SW 1271 (cell line): ENCODE results near the gene PIK3R6.

Experiments
- DNase-seq, 2 experiments: peaks; one replicate each; lab custom pipeline; 2025; lab: John Stamatoyannopoulos, UW

The PIK3R6 gene

DNA sequence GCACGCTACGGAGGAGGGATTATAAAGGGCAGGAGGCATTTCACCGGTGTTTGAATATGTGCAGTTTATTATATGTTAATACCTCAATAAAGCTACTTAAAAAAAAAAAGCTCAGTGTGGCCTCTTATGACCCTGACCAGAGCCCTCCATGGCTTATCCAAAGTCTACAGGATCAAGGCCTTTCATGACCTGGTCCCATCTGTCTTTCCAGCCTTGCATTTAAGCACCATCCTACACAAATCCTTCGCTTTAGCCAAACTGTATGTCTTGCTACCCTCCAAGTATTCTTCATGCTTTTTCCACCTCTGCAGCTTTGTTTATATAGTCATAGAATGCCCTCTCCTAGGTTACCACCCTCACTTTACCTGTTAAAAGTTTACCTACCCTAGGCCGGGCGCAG lies 74.8 kb downstream of the PIK3R6 start:
- DNase-seq, result no peak

GRCh38 chr17:8791910-8792270 lies 75.6 kb downstream of the PIK3R6 start:
- no peak for DNase-seq

- no peak for DNase-seq
Measured at GRCh38 chr17:8791248-8791909, 76.1 kb downstream of the PIK3R6 start.

DNA sequence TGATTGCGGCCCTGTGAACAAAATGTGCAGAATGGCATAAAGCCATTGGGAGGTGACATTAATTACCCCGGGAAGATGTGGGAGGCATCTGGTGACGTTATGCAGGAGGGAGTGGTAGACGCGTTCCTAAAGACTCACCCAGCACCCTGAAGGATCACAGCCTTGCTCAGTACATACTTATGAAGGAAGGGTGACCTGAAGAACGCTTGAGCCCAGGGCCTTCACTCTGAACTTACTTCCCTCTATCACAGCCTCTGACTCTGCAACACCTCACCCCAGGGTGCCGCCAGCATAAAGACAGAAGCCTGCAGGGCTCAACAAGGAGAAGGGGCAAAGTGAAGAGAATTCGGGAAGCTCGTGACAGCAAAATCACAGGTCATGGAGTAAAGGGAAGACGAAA lies 77.7 kb downstream of the PIK3R6 start:
- DNase-seq, result no peak

GRCh38 chr17:8788998-8789397 lies 78.5 kb downstream of the PIK3R6 start:
- no peak for DNase-seq

GRCh38 chr17:8785547-8786413 lies 81.7 kb downstream of the PIK3R6 start:
- peak; percentile 32 to 52 for DNase-seq

DNA sequence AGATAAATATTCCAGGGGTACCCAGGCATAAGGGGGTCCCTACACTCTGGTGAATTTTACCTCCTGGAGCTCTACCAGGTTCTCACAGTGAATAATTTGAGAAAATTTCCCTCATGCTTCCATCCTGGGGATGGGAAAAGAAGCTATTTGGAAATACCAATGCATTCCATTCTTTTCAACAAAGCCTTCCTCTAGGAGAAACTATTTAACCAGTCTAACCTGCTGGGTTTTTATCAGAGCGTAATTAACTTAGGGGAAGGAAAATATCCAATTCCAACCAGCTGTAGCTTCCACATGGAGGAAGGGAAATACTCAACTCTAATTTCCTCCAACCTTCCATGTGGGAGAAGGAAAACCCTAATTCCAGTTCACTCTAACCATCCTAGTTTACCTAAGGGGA lies 85.3 kb downstream of the PIK3R6 start:
- no peak for DNase-seq

DNA sequence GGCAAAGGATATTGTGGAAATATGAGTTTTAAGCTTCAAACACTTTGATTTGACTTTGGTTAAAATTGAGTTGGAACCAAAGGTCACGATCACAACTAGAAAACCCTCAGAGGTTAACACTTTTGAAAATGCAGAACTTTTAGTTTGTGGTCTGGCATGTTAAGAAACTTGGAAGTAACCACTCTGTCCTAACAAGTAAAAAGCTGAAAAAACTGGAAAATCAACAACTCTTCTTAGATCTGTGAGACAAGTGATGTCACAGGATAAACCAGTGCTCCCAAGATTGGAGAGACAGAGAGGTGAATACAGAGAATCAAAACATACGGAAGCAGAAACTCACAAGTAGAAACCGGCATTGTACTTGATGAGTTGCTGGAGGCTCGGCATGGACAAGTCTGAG lies 85.7 kb downstream of the PIK3R6 start:
- DNase-seq, result no peak

DNA sequence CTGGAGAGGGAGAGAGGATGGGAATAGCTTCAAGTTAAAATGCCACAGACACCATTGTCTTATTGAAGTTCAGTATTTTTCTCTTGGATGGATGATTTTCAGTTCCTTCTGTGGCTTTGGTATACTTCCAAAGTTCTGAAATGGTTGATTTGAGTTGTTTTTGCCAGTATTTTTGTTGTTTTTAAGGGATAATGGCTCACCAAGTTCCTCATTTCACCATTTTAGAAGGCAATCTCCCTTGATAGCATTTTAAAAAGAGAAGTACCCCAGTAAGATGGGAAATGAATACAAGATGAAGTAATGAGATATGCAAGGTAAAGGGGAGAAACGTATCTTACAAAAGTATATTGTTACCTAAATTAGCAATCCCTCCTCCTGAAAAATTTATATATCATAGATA lies 90.6 kb downstream of the PIK3R6 start:
- DNase-seq, result no peak

- DNase-seq, result no peak
Measured at GRCh38 chr17:8776248-8776647, 91.2 kb downstream of the PIK3R6 start.

DNA sequence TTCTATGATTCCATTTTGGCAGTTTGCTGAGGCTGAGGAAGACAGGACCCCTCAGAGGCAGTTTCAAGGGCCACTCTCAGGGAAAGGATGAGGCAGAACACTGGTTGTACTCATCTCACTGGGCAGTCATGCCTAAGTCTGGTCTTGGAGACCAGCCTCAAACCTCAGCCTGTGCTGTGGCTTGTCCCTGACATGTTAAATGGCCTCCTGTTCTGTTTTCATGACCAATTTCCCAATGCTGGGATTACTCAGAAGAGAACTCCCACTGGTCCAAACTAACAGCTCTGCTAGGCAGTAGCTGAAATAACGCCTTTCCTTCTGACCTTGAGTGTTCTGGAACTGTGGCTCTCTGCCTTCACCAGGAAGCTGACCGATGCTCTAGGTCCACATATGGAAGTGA lies 100.7 kb downstream of the PIK3R6 start:
- DNase-seq, result no peak

- DNase-seq, result no peak
Measured at GRCh38 chr17:8762012-8762411, 105.5 kb downstream of the PIK3R6 start.

GRCh38 chr17:8758137-8758596 lies 109.3 kb downstream of the PIK3R6 start, which contains the start of gene SPDYE4:
TSS of gene SPDYE4 (minus strand) at chr17:8758546. CDS start at chr17:8758382, 164 bp downstream.
- no peak for DNase-seq

- no peak for DNase-seq
Measured at GRCh38 chr17:8757189-8757588, 110.3 kb downstream of the PIK3R6 start.

- DNase-seq, result no peak
Measured at GRCh38 chr17:8755590-8756255, 111.8 kb downstream of the PIK3R6 start.

DNA sequence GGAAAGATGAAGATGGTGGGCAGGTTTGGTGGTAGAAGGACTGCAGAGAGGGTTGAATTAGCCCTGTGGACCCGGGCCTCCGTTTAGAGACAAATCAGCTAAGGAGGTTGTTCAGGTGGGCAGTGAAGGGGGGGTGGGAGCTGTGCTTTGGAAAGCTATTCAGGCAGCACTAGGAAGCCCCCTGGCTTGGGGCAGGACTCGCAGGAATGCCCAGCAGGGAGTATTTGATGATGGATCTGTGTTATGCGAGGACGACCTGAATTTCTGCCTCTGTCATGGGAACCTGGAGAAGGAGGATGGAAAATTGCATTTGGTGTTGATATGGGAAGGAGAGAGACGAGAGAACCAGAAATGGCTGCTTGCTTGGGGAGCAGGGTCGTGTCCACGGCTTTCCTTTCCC lies 112.6 kb downstream of the PIK3R6 start:
- no peak for DNase-seq

DNA sequence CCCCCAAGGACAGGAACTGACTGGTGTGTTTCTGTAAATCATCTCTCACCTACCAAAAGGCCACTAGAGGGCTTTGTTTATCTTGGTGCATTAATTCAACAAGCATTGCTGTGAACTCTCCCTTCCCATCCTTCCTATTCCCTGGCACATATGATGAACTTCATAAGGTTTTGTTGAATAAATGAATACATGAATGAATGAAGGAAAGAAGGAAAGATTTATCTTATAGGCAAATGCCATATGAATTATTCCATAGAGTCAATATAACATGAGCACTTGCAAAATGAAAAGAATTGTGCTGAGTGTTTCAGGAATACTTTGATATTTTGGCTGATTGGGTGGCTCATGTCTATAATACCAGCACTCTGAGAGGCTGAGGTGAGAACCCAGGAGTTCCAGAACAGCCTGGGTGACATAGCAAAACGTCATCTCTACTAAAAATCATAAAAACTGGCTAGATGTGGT lies 113.5 kb downstream of the PIK3R6 start:
- peak in 1 of 2 experiments; percentile 18 for DNase-seq

GRCh38 chr17:8753136-8753975 lies 114.1 kb downstream of the PIK3R6 start:
- no peak for DNase-seq
